Measurements from ENCODE around the gene PEPD.

The PEPD gene

GRCh38 chr19:33424181-33424580 is 97.4 kb downstream of the PEPD start:
- intact Hi-C loops (cut with DNase I; ENCODE audit: low total_unique reads), result no loop called here
- no peaks in the 10 kb centered on the region for H3K27me3 ChIP-seq
- no peak overlapping the region for H3K4me3 ChIP-seq
- no peaks in the 10 kb centered on the region for H3K36me3 ChIP-seq
- H3K27ac ChIP-seq, result no peak overlapping the region
- no peak for TF ChIP-seq CTCF (IDR thresholded peaks at IDR 0.05)
- no peaks in the 10 kb centered on the region for H3K9me3 ChIP-seq
- DNase-seq, result no peak
- no peaks in the 10 kb centered on the region for H3K4me1 ChIP-seq

- no peak for DNase-seq
- Histone ChIP-seq H3K27ac (no peak overlapping the region), H3K36me3 (no peaks in the 10 kb centered on the region), H3K9me3 (no peaks in the 10 kb centered on the region), H3K4me3 (no peak overlapping the region), H3K27me3 (no peaks in the 10 kb centered on the region), H3K4me1 (no peaks in the 10 kb centered on the region)
- intact Hi-C loops (cut with DNase I; ENCODE audit: low total_unique reads), result no loop called here
- no peak for TF ChIP-seq CTCF (IDR thresholded peaks at IDR 0.05)
These were observed 99.0 kb downstream of the PEPD start for GRCh38 chr19:33422369-33423180.

DNA sequence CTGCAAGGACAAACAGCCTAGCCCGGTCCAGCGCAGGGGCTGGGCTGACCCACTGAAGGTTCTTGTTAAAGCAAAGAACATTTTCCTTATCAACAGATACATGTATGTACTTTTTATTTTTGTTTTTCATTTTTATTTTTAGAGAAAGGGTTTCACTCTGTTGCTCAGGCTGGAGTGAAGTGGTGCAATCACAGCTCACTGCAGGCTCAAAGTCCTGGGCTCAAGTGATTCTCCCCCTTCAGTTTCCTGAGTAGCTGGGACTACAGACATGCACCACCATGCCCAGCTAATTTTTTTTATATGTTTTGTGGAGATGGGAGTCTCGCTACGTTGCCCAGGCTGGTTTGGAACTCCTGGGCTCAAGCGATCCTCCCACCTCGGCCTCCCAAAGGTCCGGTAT is 100.2 kb downstream of the PEPD start:
- Histone ChIP-seq H3K27ac (no peak overlapping the region), H3K4me3 (no peak overlapping the region), H3K27me3 (no peaks in the 10 kb centered on the region), H3K4me1 (peaks cover 0 to 8% (median 8%) of the 10 kb centered on the region in 4 donors), H3K36me3 (no peaks in the 10 kb centered on the region), H3K9me3 (no peaks in the 10 kb centered on the region)
- no peak for TF ChIP-seq CTCF (IDR thresholded peaks at IDR 0.05)
- intact Hi-C loops (cut with DNase I; ENCODE audit: low total_unique reads), result no loop called here
- DNase-seq, result no peak

GRCh38 chr19:33420821-33421220 is 100.8 kb downstream of the PEPD start:
- Histone ChIP-seq H3K4me1 (peaks cover 0 to 9% (median 8%) of the 10 kb centered on the region in 4 donors), H3K36me3 (no peaks in the 10 kb centered on the region), H3K4me3 (no peak overlapping the region), H3K27ac (no peak overlapping the region), H3K27me3 (no peaks in the 10 kb centered on the region), H3K9me3 (no peaks in the 10 kb centered on the region)
- TF ChIP-seq CTCF (IDR thresholded peaks at IDR 0.05), result no peak
- intact Hi-C loops (cut with DNase I; ENCODE audit: low total_unique reads), result no loop called here
- no peak for DNase-seq

DNA sequence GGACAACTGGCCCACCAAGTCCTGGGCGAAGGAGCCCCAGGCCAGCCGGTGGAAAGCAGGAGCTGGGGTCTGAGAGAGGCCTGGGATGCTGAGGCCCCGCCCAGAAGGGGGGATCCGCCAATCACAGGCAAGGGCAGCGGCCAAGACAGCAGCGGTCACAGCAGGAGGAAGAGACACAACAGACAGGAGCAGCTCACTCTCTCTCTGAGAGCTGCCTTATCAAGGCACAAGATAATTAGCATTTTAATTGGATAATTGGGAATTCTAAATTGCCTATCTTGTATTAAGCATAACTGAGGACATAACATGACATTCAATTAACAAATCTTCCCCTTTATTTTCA is 101.8 kb downstream of the PEPD start:
- no peaks in the 10 kb centered on the region for H3K9me3 ChIP-seq
- no peak for TF ChIP-seq CTCF (IDR thresholded peaks at IDR 0.05)
- H3K27ac ChIP-seq, result no peak overlapping the region
- no peak for DNase-seq
- H3K4me3 ChIP-seq, result no peak overlapping the region
- intact Hi-C loops (cut with DNase I; ENCODE audit: low total_unique reads), result no loop called here
- H3K4me1 ChIP-seq, result peaks cover 0 to 9% (median 8%) of the 10 kb centered on the region in 4 donors
- H3K36me3 ChIP-seq, result no peaks in the 10 kb centered on the region
- H3K27me3 ChIP-seq, result no peaks in the 10 kb centered on the region
